B cell (primary cell): ENCODE measurements around the gene ARHGEF7. TPM values are rescaled to one million over a fixed set of nuclear protein-coding genes. Genes with fewer than 3 reads are reported as not detected.
"Not testable (repeated sequence)": the region's sequence is repeated elsewhere in the genome, so short reads cannot be mapped to it uniquely, and the experiment has no call there.

Source experiments
- ATAC-seq: fragments of 200-7000 bp; cut with Tn5 transposase; one replicate; pipeline ENCODE4 v1.10.0; 2021; ENCODE audit warnings: low read depth, mild to moderate bottlenecking, moderate number of reproducible peaks, moderate library complexity
- CTCF ChIA-PET: fragments of 350-600 bp; sonication (Branson Sonifier 250); formaldehyde crosslinking; loops from one replicate; lab custom pipeline; 2021; ENCODE audit warnings: antibody characterized with exemption, inconsistent platforms; lab: Charles Lee
- POLR2A ChIA-PET: fragments of 350-600 bp; sonication (Branson Sonifier 250); formaldehyde crosslinking; loops from one replicate; lab custom pipeline; 2021; ENCODE audit warnings: antibody characterized with exemption; lab: Charles Lee
- DNase-seq: peaks from one replicate; pipeline ENCODE4 v3.0.0; 2013
- H2AFZ ChIP-seq: 2 replicates; pipeline ENCODE4 v1.6.1; 2012; ENCODE audit warnings: mild to moderate bottlenecking, low read depth, low read length; ENCODE audit not compliant: insufficient read depth, poor library complexity, severe bottlenecking
- H3K27ac ChIP-seq, 2 donors: 1 replicate in 1 of 2; 2 replicates in 1 of 2; pipeline ENCODE4 v1.5.1; 2012 to 2013; ENCODE audit warnings: low read length in 2 of 2, mild to moderate bottlenecking in 2 of 2, moderate library complexity in 1 of 2
- H3K27me3 ChIP-seq, 4 experiments: fragments of 200-600 bp in 1 of 4; sonication (generic) in 1 of 4; replicated peaks in 1 of 4; 1 replicate in 2 of 4; 2 replicates in 2 of 4; pipeline versions ENCODE4 v1.6.1 to v1.7.0; 2013 to 2016; ENCODE audit warnings: low read length in 3 of 4, mild to moderate bottlenecking in 2 of 4, mixed read lengths in 1 of 4, moderate library complexity in 1 of 4; ENCODE audit not compliant: insufficient read depth in 4 of 4, control insufficient read depth in 3 of 4; ENCODE audit errors: control extremely low read depth in 1 of 4
- H3K36me3 ChIP-seq, 2 experiments: replicated peaks in 1 of 2; 1 replicate in 1 of 2; 2 replicates in 1 of 2; pipeline versions ENCODE4 v1.6.1 to v1.7.1; 2013; ENCODE audit warnings: low read length in 1 of 2; ENCODE audit not compliant: insufficient read depth in 2 of 2, control insufficient read depth in 1 of 2; ENCODE audit errors: control extremely low read depth in 1 of 2, extremely low read depth in 1 of 2
- H3K4me1 ChIP-seq, 2 donors: fragments of 200-600 bp in 1 of 2; sonication (generic) in 1 of 2; 1 replicate in 1 of 2; 2 replicates in 1 of 2; pipeline versions ENCODE4 v1.5.1 to v1.6.1; 2013 to 2017; ENCODE audit warnings: low read length in 2 of 2; ENCODE audit not compliant: control insufficient read depth in 2 of 2, insufficient read depth in 2 of 2
- H3K4me2 ChIP-seq: replicated peaks from 2 replicates; pipeline ENCODE3; 2012; ENCODE audit warnings: mild to moderate bottlenecking, low read depth, low read length; ENCODE audit not compliant: poor library complexity, severe bottlenecking
- H3K4me3 ChIP-seq, 5 experiments: fragments of 200-600 bp in 1 of 5; sonication (generic) in 1 of 5; 1 replicate in 3 of 5; 2 replicates in 2 of 5; pipeline versions ENCODE4 v1.5.1 to v1.7.0; 2011 to 2016; ENCODE audit warnings: low read length in 4 of 5, mild to moderate bottlenecking in 4 of 5, low read depth in 2 of 5, control low read depth in 1 of 5, moderate library complexity in 1 of 5; ENCODE audit not compliant: insufficient read depth in 1 of 5; ENCODE audit errors: control extremely low read depth in 1 of 5, extremely low read depth in 1 of 5
- H3K79me2 ChIP-seq: fragments of 200-600 bp; sonication (generic); one replicate; pipeline ENCODE4 v1.6.0; 2016; ENCODE audit warnings: low read length; ENCODE audit not compliant: control insufficient read depth, insufficient read depth
- H3K9ac ChIP-seq: fragments of 200-600 bp; sonication (generic); 2 replicates; pipeline ENCODE4 v1.6.1; 2017; ENCODE audit warnings: mild to moderate bottlenecking, low read length, moderate library complexity
- H3K9me3 ChIP-seq, 3 donors: one replicate each; pipeline versions ENCODE4 v1.6.1 to v1.7.1; 2013; ENCODE audit warnings: low read length in 2 of 3; ENCODE audit not compliant: control insufficient read depth in 2 of 3, insufficient read depth in 1 of 3; ENCODE audit errors: control extremely low read depth in 1 of 3
- H4K20me1 ChIP-seq: 2 replicates; pipeline ENCODE4 v1.6.0; 2012; ENCODE audit warnings: mild to moderate bottlenecking, low read length; ENCODE audit not compliant: insufficient read depth, control insufficient read depth, poor library complexity, severe bottlenecking
- H3K27ac Mint-ChIP-seq: one replicate; pipeline ENCODE4 v1.8.0; 2021; ENCODE audit warnings: mixed read lengths
- H3K27me3 Mint-ChIP-seq: one replicate; pipeline ENCODE4 v1.8.0; 2021; ENCODE audit warnings: mixed read lengths
- H3K4me1 Mint-ChIP-seq: one replicate; pipeline ENCODE4 v1.8.0; 2021; ENCODE audit warnings: mixed read lengths
- H3K4me3 Mint-ChIP-seq: one replicate; pipeline ENCODE4 v1.8.0; 2021; ENCODE audit warnings: mixed read lengths
- H3K9me3 Mint-ChIP-seq: one replicate; pipeline ENCODE4 v1.8.0; 2022; ENCODE audit warnings: mixed read lengths; ENCODE audit not compliant: insufficient read depth
- WGBS: methylation state at CpG from one replicate; pipeline ENCODE4 v1.1.5; 2013; ENCODE audit warnings: missing lambda C conversion rate; ENCODE audit not compliant: insufficient coverage; 5-methylcytosine and 5-hydroxymethylcytosine counted together
- intact Hi-C: fragments of 100-400 bp; cut with micrococcal nuclease; formaldehyde crosslinking; loops from one replicate; pipeline ENCODE4 v1.10.0; 2022
- polyA plus RNA-seq: library from polyadenylated mRNA; depleted of rRNA; stranded (reverse); fragments of >200 nt; gene quantifications from 2 replicates; pipeline ENCODE4 v1.2.3, GENCODE V29; 2012
- total RNA-seq, 2 donors: library from RNA; stranded (reverse); fragments of 120-200 nt in 1 of 2; gene quantifications; 1 replicate in 1 of 2; 2 replicates in 1 of 2; pipeline versions ENCODE4 v1.2.3 to v1.2.4, GENCODE V29; 2013 to 2022

ARHGEF7 gene
- total and polyA plus RNA-seq, 2 donors (not counting 1 experiment from before 2014, with no cell fraction given): 62.3 to 125 TPM

DNA sequence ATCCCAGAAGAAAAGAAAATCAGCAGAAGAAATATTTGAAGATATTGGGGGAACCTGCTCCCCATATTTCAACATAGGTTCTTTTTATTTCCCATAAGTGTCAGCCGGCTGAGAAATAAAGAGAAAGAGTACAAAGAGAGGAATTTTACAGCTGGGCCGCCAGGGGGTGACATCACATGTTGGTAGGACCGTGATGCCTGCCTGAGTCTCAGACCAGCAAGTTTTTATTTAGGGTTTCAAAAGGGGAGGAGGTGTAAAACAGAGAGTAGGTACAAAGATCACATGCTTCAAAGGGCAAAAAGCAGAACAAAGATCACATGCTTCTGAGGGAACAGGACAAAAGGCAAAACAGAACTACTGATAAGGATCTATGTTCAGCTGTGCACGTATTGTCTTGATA, 44.0 kb upstream of the ARHGEF7 start:
- H3K4me1 Mint-ChIP-seq, intact Hi-C loops, POLR2A ChIA-PET, H3K79me2 ChIP-seq, ATAC-seq, H3K27ac Mint-ChIP-seq, H3K4me3 ChIP-seq, H3K27ac ChIP-seq, H4K20me1 ChIP-seq, DNase-seq, H2AFZ ChIP-seq, H3K9ac ChIP-seq, H3K36me3 ChIP-seq, H3K4me3 Mint-ChIP-seq, H3K4me2 ChIP-seq: not testable (repeated sequence)
- peaks cover 8 to 11% of the 10 kb centered on the region in 2 donors for H3K4me1 ChIP-seq
- WGBS: 50% methylated on average over 2 of the region's 4 CpGs
- H3K9me3 ChIP-seq: peaks cover 10 to 39% (median 31%) of the 10 kb centered on the region in 3 donors
- CTCF ChIA-PET: interaction anchor here (0.8 to 1.9 kb wide), 3 partner anchors 137 to 147 kb away, joined by 3 to 8 read pairs (median 3); no protein-coding TSS in a partner anchor
- peaks cover 15% of the 10 kb centered on the region for H3K9me3 Mint-ChIP-seq
- H3K27me3 Mint-ChIP-seq: peaks cover 11% of the 10 kb centered on the region
- peaks cover 0 to 14% (median 5%) of the 10 kb centered on the region in 4 experiments for H3K27me3 ChIP-seq

- H3K4me1 Mint-ChIP-seq, H3K27ac ChIP-seq, intact Hi-C loops, H3K4me2 ChIP-seq, POLR2A ChIA-PET, H2AFZ ChIP-seq, H3K9ac ChIP-seq, ATAC-seq, H3K36me3 ChIP-seq, H3K4me3 Mint-ChIP-seq, H3K27me3 Mint-ChIP-seq, H4K20me1 ChIP-seq, H3K27ac Mint-ChIP-seq, DNase-seq, H3K4me3 ChIP-seq, H3K79me2 ChIP-seq, H3K4me1 ChIP-seq: not testable (repeated sequence)
- H3K9me3 ChIP-seq: peaks cover 10 to 39% (median 33%) of the 10 kb centered on the region in 3 donors
- WGBS: 67% methylated on average over 2 of the region's 7 CpGs
- H3K9me3 Mint-ChIP-seq: peaks cover 15% of the 10 kb centered on the region
- peaks cover 0 to 11% (median 2%) of the 10 kb centered on the region in 4 experiments for H3K27me3 ChIP-seq
- CTCF ChIA-PET: interaction anchor here (1.5 to 1.9 kb wide), 2 partner anchors 144 to 147 kb away, joined by 3 to 8 read pairs; no protein-coding TSS in a partner anchor
These were observed 43.6 kb upstream of the ARHGEF7 start for GRCh38 chr13:111071526-111071925.
